Measurements from ENCODE around the gene C6orf132. TPM values are rescaled to one million over a fixed set of nuclear protein-coding genes. Genes with fewer than 3 reads are reported as not detected.

C6orf132 gene
- total and polyA plus RNA-seq, 2 experiments from 2014 or later: 22.2 to 40.9 TPM

DNA sequence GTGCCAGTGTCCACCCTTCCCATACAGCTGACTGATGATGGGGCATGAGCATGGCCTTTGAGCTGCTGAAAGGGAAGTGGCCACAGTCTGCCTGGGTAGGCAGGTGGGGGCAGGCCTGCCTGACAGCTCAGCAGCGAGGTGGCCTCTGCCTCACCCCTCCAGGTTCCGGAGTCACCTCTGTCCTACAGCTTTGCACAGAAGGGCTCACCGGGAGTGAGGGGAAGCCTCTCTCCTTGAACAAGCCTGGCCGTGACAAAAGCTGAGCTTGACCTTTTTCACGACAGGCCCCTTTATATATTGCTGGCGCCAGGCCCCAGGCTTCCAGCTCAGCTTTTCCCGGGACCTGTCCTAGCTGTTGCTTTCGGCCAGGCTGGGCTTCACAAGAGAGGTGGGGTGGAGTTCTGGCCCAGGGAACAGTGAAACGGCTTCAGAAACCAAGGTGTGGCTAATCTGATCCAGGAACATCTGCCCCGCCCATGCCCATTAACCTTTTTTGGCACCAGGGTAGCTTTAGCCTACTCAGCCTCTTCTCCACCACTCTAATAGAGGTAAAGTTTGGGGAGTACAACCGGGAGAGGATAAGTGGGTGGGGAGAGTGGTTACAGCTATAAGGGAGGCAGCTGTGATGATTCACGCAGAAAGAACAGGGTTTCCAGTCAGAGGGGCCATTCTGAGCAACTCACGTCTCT lies 42.9 kb downstream of the C6orf132 start:
- peaks cover 12% of the 10 kb centered on the region for H4K20me1 ChIP-seq (replicated peaks; ENCODE audit: insufficient read depth)
- Mint-ChIP-seq H3K9me3 (no peaks in the 10 kb centered on the region), H3K4me1 (peaks cover 26% of the 10 kb centered on the region), H3K27ac (no peak overlapping the region; the same call in 1 of the 2 replicates), H3K27me3 (ENCODE audit: insufficient read depth, low read depth, poor library complexity) (peaks cover 48% of the 10 kb centered on the region), H3K4me3 (no peak overlapping the region), H3K36me3 (ENCODE audit: low read depth) (peaks cover 26% of the 10 kb centered on the region)
- H3K4me3 ChIP-seq: no peak overlapping the region
- peaks cover 63% of the 10 kb centered on the region for H3K27me3 ChIP-seq (ENCODE audit: insufficient read depth)
- peak; percentile 44 for DNase-seq (ENCODE audit: low spot score)
- ATAC-seq: peak; percentile 7
- no peaks in the 10 kb centered on the region for H3K79me2 ChIP-seq (replicated peaks; ENCODE audit: insufficient read depth)
- H3K9me2 ChIP-seq (ENCODE audit: insufficient read depth): no peaks in the 10 kb centered on the region
- TF ChIP-seq POLR2AphosphoS5 (IDR thresholded peaks at IDR 0.05; ENCODE audit: low read depth) (peak; percentile 53), ZNF331 (CRISPR knock-in tag; IDR thresholded peaks at IDR 0.05; ENCODE audit: low read depth) (no peak)
- no peak overlapping the region for H3K4me2 ChIP-seq
- H3F3A ChIP-seq (replicated peaks; ENCODE audit: low read depth): peaks cover 24% of the 10 kb centered on the region; the same call in 1 of the 2 replicates
- H3K27ac ChIP-seq (ENCODE audit: low read depth): no peak overlapping the region
- H3K36me3 ChIP-seq (ENCODE audit: insufficient read depth): peaks cover 3% of the 10 kb centered on the region; the same call in 1 of the 2 replicates
- no peak overlapping the region for H2AFZ ChIP-seq
- H3K4me1 ChIP-seq (ENCODE audit: insufficient read depth): peaks cover 15% of the 10 kb centered on the region; the same call in 1 of the 2 replicates

DNA sequence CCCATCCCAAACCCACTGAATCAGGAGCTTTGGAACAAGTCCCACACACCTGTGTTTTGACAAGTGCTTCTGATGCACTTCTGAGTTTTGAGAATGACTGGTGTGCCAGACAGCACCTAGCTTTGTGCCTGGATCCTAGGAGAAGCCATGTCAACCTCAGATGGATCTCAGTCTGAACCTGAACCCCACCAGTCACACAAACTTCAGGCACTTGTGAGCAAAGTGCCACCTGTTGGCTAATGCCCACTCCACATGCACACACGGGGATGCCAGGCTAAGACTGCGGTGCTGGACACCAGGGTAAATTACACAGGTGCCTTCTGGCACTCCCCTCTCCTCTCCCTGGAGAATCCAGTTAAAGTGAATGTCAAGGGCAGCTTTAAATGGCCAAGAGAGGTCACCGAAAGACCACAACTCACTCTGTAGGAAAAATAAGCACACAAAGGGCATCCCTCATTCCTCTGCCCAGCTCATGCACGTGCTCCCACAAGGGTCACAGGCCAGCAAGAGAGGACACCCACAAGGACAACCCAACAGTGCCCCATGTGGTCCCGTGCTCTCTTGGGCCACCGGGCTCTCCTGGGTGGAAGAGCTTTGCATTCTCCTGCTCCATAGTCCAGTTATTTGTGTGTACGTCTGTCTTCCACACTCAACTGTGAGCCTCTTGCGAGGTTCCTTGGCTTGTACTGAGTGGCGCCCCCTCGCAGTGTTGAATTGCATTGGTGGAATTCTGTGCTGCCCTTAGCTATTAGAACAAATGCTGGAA lies 46.5 kb downstream of the C6orf132 start:
- peak; percentile 7 for ATAC-seq
- H3K9me2 ChIP-seq (ENCODE audit: insufficient read depth): no peaks in the 10 kb centered on the region
- peaks cover 55% of the 10 kb centered on the region for H3K27me3 Mint-ChIP-seq (ENCODE audit: insufficient read depth, low read depth, poor library complexity)
- no peak overlapping the region for H3K27ac Mint-ChIP-seq
- peaks cover 5% of the 10 kb centered on the region; the same call in 1 of the 2 replicates for H4K20me1 ChIP-seq (replicated peaks; ENCODE audit: insufficient read depth)
- no peaks in the 10 kb centered on the region for H3K36me3 ChIP-seq (ENCODE audit: insufficient read depth)
- no peaks in the 10 kb centered on the region for H3K79me2 ChIP-seq (replicated peaks; ENCODE audit: insufficient read depth)
- no peaks in the 10 kb centered on the region for H3K9me3 Mint-ChIP-seq
- no peak overlapping the region for H2AFZ ChIP-seq
- H3K4me2 ChIP-seq: no peak overlapping the region
- peaks cover 18% of the 10 kb centered on the region for H3K4me1 ChIP-seq (ENCODE audit: insufficient read depth)
- H3K36me3 Mint-ChIP-seq (ENCODE audit: low read depth): no peaks in the 10 kb centered on the region; the same call in 2 of the 3 replicates
- H3K27me3 ChIP-seq (ENCODE audit: insufficient read depth): peaks cover 89% of the 10 kb centered on the region
- DNase-seq (ENCODE audit: low spot score): peak; percentile 54
- H3K4me3 ChIP-seq: no peak overlapping the region
- no peak overlapping the region for H3K4me3 Mint-ChIP-seq
- peaks cover 30% of the 10 kb centered on the region for H3K4me1 Mint-ChIP-seq
- TF ChIP-seq, protein P1, sequence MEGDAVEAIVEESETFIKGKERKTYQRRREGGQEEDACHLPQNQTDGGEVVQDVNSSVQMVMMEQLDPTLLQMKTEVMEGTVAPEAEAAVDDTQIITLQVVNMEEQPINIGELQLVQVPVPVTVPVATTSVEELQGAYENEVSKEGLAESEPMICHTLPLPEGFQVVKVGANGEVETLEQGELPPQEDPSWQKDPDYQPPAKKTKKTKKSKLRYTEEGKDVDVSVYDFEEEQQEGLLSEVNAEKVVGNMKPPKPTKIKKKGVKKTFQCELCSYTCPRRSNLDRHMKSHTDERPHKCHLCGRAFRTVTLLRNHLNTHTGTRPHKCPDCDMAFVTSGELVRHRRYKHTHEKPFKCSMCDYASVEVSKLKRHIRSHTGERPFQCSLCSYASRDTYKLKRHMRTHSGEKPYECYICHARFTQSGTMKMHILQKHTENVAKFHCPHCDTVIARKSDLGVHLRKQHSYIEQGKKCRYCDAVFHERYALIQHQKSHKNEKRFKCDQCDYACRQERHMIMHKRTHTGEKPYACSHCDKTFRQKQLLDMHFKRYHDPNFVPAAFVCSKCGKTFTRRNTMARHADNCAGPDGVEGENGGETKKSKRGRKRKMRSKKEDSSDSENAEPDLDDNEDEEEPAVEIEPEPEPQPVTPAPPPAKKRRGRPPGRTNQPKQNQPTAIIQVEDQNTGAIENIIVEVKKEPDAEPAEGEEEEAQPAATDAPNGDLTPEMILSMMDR (conservative IDR thresholded peaks at IDR 0.05; ENCODE audit: low read depth in 2 of 2): peak; percentile 62 to 63
- no peak for TF ChIP-seq ZNF331 (CRISPR knock-in tag; IDR thresholded peaks at IDR 0.05; ENCODE audit: low read depth)
- peaks cover 7% of the 10 kb centered on the region; the same call in 1 of the 2 replicates for H3F3A ChIP-seq (replicated peaks; ENCODE audit: low read depth)
- H3K27ac ChIP-seq (ENCODE audit: low read depth): no peak overlapping the region

DNA sequence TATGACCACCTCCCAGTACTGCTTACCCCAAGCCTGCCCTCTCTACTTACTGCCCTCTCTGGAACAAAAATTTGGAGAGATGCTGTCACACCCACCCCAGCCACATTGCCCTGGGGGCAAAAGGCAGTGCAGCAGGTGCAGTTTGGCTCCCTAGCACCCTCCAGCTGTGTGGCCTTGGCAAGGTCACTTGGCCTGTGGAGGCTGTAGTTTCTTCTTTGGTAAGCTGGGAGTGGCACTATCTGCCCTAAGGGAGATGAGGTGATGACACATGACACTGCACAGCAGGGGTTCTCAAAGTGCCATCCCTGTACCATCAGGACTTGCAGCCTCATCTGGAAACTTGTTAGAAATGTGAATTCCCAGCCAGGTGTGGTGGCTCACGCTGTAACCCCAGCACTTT lies 47.3 kb downstream of the C6orf132 start:
- no peaks in the 10 kb centered on the region for H3K9me3 Mint-ChIP-seq
- Histone ChIP-seq H3K79me2 (replicated peaks; ENCODE audit: insufficient read depth) (no peaks in the 10 kb centered on the region), H3K9me2 (ENCODE audit: insufficient read depth) (no peaks in the 10 kb centered on the region), H3K27me3 (ENCODE audit: insufficient read depth) (peaks cover 93% of the 10 kb centered on the region), H3K27ac (ENCODE audit: low read depth) (no peak overlapping the region), H3K4me2 (no peak overlapping the region), H2AFZ (no peak overlapping the region), H3K4me3 (no peak overlapping the region), H4K20me1 (replicated peaks; ENCODE audit: insufficient read depth) (peaks cover 5% of the 10 kb centered on the region; the same call in 1 of the 2 replicates), H3F3A (replicated peaks; ENCODE audit: low read depth) (peaks cover 5% of the 10 kb centered on the region; the same call in 1 of the 2 replicates), H3K36me3 (ENCODE audit: insufficient read depth) (no peaks in the 10 kb centered on the region), H3K4me1 (ENCODE audit: insufficient read depth) (peaks cover 15% of the 10 kb centered on the region)
- no peak overlapping the region for H3K4me3 Mint-ChIP-seq
- H3K36me3 Mint-ChIP-seq (ENCODE audit: low read depth): no peaks in the 10 kb centered on the region; the same call in 2 of the 3 replicates
- peaks cover 57% of the 10 kb centered on the region for H3K27me3 Mint-ChIP-seq (ENCODE audit: insufficient read depth, low read depth, poor library complexity)
- DNase-seq (ENCODE audit: low spot score): no peak
- peaks cover 27% of the 10 kb centered on the region for H3K4me1 Mint-ChIP-seq
- H3K27ac Mint-ChIP-seq: no peak overlapping the region
- ATAC-seq: no peak
- no peak for TF ChIP-seq EZH2phosphoT487 (IDR thresholded peaks at IDR 0.05; ENCODE audit: unreplicated experiment)
- TF ChIP-seq, protein P1 (conservative IDR thresholded peaks at IDR 0.05; ENCODE audit: low read depth in 2 of 2): no peak
- TF ChIP-seq JUNB (IDR thresholded peaks at IDR 0.05; ENCODE audit: unreplicated experiment): no peak
- no peak for TF ChIP-seq STAT1 (IDR thresholded peaks at IDR 0.05; ENCODE audit: unreplicated experiment)
- TF ChIP-seq NANOG (IDR thresholded peaks at IDR 0.05; ENCODE audit: borderline replicate concordance): no peak
- no peak for TF ChIP-seq ZNF114 (CRISPR knock-in tag; IDR thresholded peaks at IDR 0.05)
